IMR-90 (cell line): ENCODE measurements around the gene NLRP10. TPM values are rescaled to one million over a fixed set of nuclear protein-coding genes. Genes with fewer than 3 reads are reported as not detected.

ENCODE experiments used
- ATAC-seq: fragments of 200-7000 bp; cut with Tn5 transposase; 2 replicates; pipeline ENCODE4 v1.9.1; 2020; ENCODE audit warnings: low read depth, mild to moderate bottlenecking, moderate library complexity
- BruUV-seq: library from RNA; stranded (reverse); fragments of 400-500 nt; replicated peaks from 2 replicates; lab custom pipeline; 2021; lab: Mats Ljungman, UMichigan
- CTCF ChIA-PET: fragments of 300-600 bp; formaldehyde crosslinking; extraction: SDS; loops from one replicate; lab custom pipeline; 2021; ENCODE audit warnings: antibody characterized with exemption; lab: Yijun Ruan, JAX
- POLR2A ChIA-PET: fragments of 300-600 bp; sonication (Branson Sonifier 250); formaldehyde crosslinking; loops from one replicate; lab custom pipeline; 2022; ENCODE audit warnings: antibody characterized with exemption; ENCODE audit not compliant: unreplicated experiment; lab: Charles Lee
- DNase-seq: peaks from one replicate; pipeline ENCODE4 v3.0.0; 2013
- H2AFZ ChIP-seq: replicated peaks from 2 replicates; pipeline ENCODE3; 2013; ENCODE audit warnings: low read length, mild to moderate bottlenecking; ENCODE audit not compliant: poor library complexity
- H2AK5ac ChIP-seq: 2 replicates; pipeline ENCODE4 v1.6.1; 2013; ENCODE audit warnings: low read depth, low read length, inconsistent platforms
- H2AK9ac ChIP-seq: replicated peaks from 2 replicates; pipeline ENCODE3; 2013; ENCODE audit warnings: mild to moderate bottlenecking, low read depth, low read length, moderate library complexity; ENCODE audit not compliant: poor library complexity
- H2BK120ac ChIP-seq: 2 replicates; pipeline ENCODE4 v1.6.1; 2013; ENCODE audit warnings: low read depth, low read length, inconsistent platforms
- H2BK15ac ChIP-seq: 3 replicates; pipeline ENCODE4 v1.6.1; 2013; ENCODE audit warnings: low read depth, low read length, inconsistent platforms
- H2BK20ac ChIP-seq: 2 replicates; pipeline ENCODE4 v1.6.1; 2013; ENCODE audit warnings: low read depth, mild to moderate bottlenecking, inconsistent platforms, low read length, moderate library complexity
- H2BK5ac ChIP-seq: 2 replicates; pipeline ENCODE4 v1.6.1; 2013; ENCODE audit warnings: mild to moderate bottlenecking, low read depth, low read length, inconsistent platforms; ENCODE audit not compliant: poor library complexity, severe bottlenecking
- H3K14ac ChIP-seq: replicated peaks from 2 replicates; pipeline ENCODE4 v1.6.1; 2013; ENCODE audit warnings: low read depth, low read length, inconsistent platforms
- H3K18ac ChIP-seq: 2 replicates; pipeline ENCODE4 v1.6.1; 2013; ENCODE audit warnings: low read depth, low read length, control low read depth
- H3K23ac ChIP-seq: 2 replicates; pipeline ENCODE4 v1.6.1; 2013; ENCODE audit warnings: low read depth, low read length, inconsistent platforms
- H3K27ac ChIP-seq: 2 replicates; pipeline ENCODE4 v1.5.1; 2013; ENCODE audit warnings: mild to moderate bottlenecking, control low read depth, low read length; ENCODE audit not compliant: insufficient read depth
- H3K27me3 ChIP-seq: 2 replicates; pipeline ENCODE4 v1.6.1; 2013; ENCODE audit warnings: low read length; ENCODE audit not compliant: control insufficient read depth, insufficient read depth
- H3K36me3 ChIP-seq: 2 replicates; pipeline ENCODE4 v1.6.1; 2013; ENCODE audit warnings: low read length, mixed read lengths; ENCODE audit not compliant: control insufficient read depth, insufficient read depth
- H3K4ac ChIP-seq: 2 replicates; pipeline ENCODE4 v1.6.1; 2013; ENCODE audit warnings: low read depth, low read length, inconsistent platforms
- H3K4me1 ChIP-seq: 2 replicates; pipeline ENCODE4 v1.6.1; 2013; ENCODE audit warnings: low read length, mixed read lengths; ENCODE audit not compliant: control insufficient read depth, insufficient read depth
- H3K4me2 ChIP-seq: 2 replicates; pipeline ENCODE4 v1.6.1; 2013; ENCODE audit warnings: low read depth, mild to moderate bottlenecking, control low read depth, low read length, moderate library complexity
- H3K4me3 ChIP-seq: 2 replicates; pipeline ENCODE4 v1.5.1; 2013; ENCODE audit warnings: low read depth, mild to moderate bottlenecking, control low read depth, low read length, moderate library complexity; ENCODE audit not compliant: insufficient read depth
- H3K56ac ChIP-seq: 2 replicates; pipeline ENCODE4 v1.6.1; 2013; ENCODE audit warnings: low read length, inconsistent platforms; ENCODE audit not compliant: insufficient read depth; ENCODE audit errors: extremely low read depth
- H3K79me1 ChIP-seq, 2 experiments: 2 replicates each; pipeline ENCODE4 v1.6.1; 2013; ENCODE audit warnings: low read length in 2 of 2, inconsistent platforms in 1 of 2, low read depth in 1 of 2
- H3K9ac ChIP-seq: 2 replicates; pipeline ENCODE4 v1.6.1; 2013; ENCODE audit warnings: low read depth, low read length, control low read depth
- H3K9me1 ChIP-seq: 2 replicates; pipeline ENCODE4 v1.6.1; 2013; ENCODE audit warnings: low read length, inconsistent platforms; ENCODE audit not compliant: insufficient read depth
- H3K9me3 ChIP-seq: 2 replicates; pipeline ENCODE4 v1.6.1; 2013; ENCODE audit warnings: low read length; ENCODE audit not compliant: control insufficient read depth, insufficient read depth
- H4K20me1 ChIP-seq: 2 replicates; pipeline ENCODE4 v1.6.1; 2013; ENCODE audit warnings: low read length, inconsistent platforms; ENCODE audit not compliant: insufficient read depth
- H4K5ac ChIP-seq: 2 replicates; pipeline ENCODE4 v1.6.1; 2013; ENCODE audit warnings: mild to moderate bottlenecking, low read depth, low read length, control low read depth
- H4K8ac ChIP-seq, 2 experiments: 2 replicates each; pipeline ENCODE4 v1.6.1; 2013; ENCODE audit warnings: low read depth in 2 of 2, low read length in 2 of 2, control low read depth in 1 of 2, inconsistent platforms in 1 of 2
- H4K91ac ChIP-seq: 2 replicates; pipeline ENCODE4 v1.6.1; 2013; ENCODE audit warnings: low read depth, low read length, inconsistent platforms; ENCODE audit not compliant: insufficient read depth
- CEBPB ChIP-seq: IDR thresholded peaks from 2 replicates; pipeline ENCODE4 v1.6.1; 2012; ENCODE audit warnings: low read depth, low read length, improper control_type of control experiment
- CHD1 ChIP-seq: IDR thresholded peaks from 2 replicates; pipeline ENCODE4 v1.6.1; 2012; ENCODE audit warnings: low read depth, low read length, improper control_type of control experiment
- FOS ChIP-seq: fragments of 150-350 bp; IDR thresholded peaks from 2 replicates; pipeline ENCODE4 v1.6.1; 2016; ENCODE audit warnings: low read depth, low read length
- RAD21 ChIP-seq: IDR thresholded peaks from 2 replicates; pipeline ENCODE4 v1.6.1; 2012; ENCODE audit warnings: low read length, improper control_type of control experiment
- SMC3 ChIP-seq: fragments of 150-350 bp; IDR thresholded peaks from 2 replicates; pipeline ENCODE4 v1.6.1; 2016; ENCODE audit warnings: low read depth, mild to moderate bottlenecking, antibody characterized with exemption, low read length, moderate library complexity
- WGBS, 2 experiments: methylation state at CpG; one replicate each; pipeline versions ENCODE4 v1.1.5 to v1.1.7; 2013; ENCODE audit warnings: missing lambda C conversion rate in 2 of 2; ENCODE audit not compliant: insufficient read length in 1 of 2; ENCODE audit errors: extremely low coverage in 2 of 2; 5-methylcytosine and 5-hydroxymethylcytosine counted together
- dilution Hi-C: fragments of 300-500 bp; cut with HindIII; formaldehyde crosslinking; loops from one replicate; pipeline ENCODE4 v1.14.3; 2018; ENCODE audit warnings: low sequenced_read_pairs; ENCODE audit not compliant: unreplicated experiment
- in situ Hi-C: fragments of 300-500 bp; cut with MboI; formaldehyde crosslinking; loops from 3 replicates; pipeline ENCODE4 v1.14.3; 2019; ENCODE audit warnings: low sequenced_read_pairs, inconsistent platforms, mixed read lengths
- intact Hi-C: fragments of 100-400 bp; cut with micrococcal nuclease; formaldehyde crosslinking; loops from 2 replicates; pipeline ENCODE4 v1.10.0; 2022
- polyA plus RNA-seq, 3 experiments: library from polyadenylated mRNA; depleted of rRNA; stranded (reverse); fragments of >200 nt; gene quantifications; 2 replicates each; pipeline ENCODE4 v1.2.3, GENCODE V29; 2012; ENCODE audit warnings: low replicate concordance in 1 of 3
- total RNA-seq: library from RNA; depleted of rRNA; stranded (reverse); fragments of >200 nt; gene quantifications from 2 replicates; pipeline ENCODE4 v1.2.3, GENCODE V29; 2012
- TF ChIP-seq, protein P1 (sequence below): fragments of 150-350 bp; IDR thresholded peaks from 2 replicates; pipeline ENCODE4 v1.6.1; 2017; ENCODE audit warnings: mild to moderate bottlenecking, antibody characterized with exemption, low read length, low read depth

NLRP10 gene
- total and polyA plus RNA-seq, 2 of the 4 experiments (the other 2 are of a cell fraction), result 6.5 to 36.7 TPM

DNA sequence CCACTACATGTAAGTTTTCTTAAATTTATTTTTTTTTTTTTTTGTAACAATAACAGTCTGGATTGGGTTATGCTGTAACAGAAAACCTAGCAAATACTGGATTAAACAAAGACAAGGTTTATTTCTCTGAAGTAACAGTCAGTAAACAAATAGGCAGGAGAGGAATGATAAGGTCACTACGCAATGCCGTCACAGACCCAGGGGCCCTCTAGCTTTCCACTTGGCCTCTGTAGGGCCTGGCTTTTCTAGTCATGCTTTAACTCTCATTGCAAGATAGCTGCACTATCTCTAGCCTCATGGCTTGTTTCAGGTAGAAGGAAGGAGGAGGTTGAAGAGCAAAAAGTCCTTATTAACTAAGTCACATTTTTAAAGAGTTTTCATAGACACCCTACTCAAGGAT, 40.7 kb downstream of the NLRP10 start:
- no peak overlapping the region for H3K27ac ChIP-seq
- H2AK9ac ChIP-seq, result no peak overlapping the region
- peak overlapping the region; percentile 78 for H2AFZ ChIP-seq
- peak overlapping the region; percentile 93; the same call in 1 of the 2 replicates for H4K5ac ChIP-seq
- peak overlapping the region; percentile 74; the same call in 1 of the 2 replicates for H2BK120ac ChIP-seq
- in situ Hi-C loops, result no loop called here
- intact Hi-C loops, result no loop called here
- H2BK5ac ChIP-seq, result peak overlapping the region; percentile 74
- H4K8ac ChIP-seq, result peak overlapping the region in 1 of 2 experiments; percentile 16; a peak in 1 of 4 replicates
- H3K9me1 ChIP-seq, result no peaks in the 10 kb centered on the region
- 0 out of 2 replicates have a peak overlapping the region, but pooled peaks have one; percentile 17 for H4K91ac ChIP-seq
- no peaks in the 10 kb centered on the region for H3K27me3 ChIP-seq
- no peak overlapping the region for H3K4ac ChIP-seq
- no peak overlapping the region for H3K4me3 ChIP-seq
- H3K4me1 ChIP-seq, result no peaks in the 10 kb centered on the region; the same call in 1 of the 2 replicates
- no TSS peak for BruUV-seq
- H3K9ac ChIP-seq, result no peak overlapping the region
- no peaks in the 10 kb centered on the region for H3K36me3 ChIP-seq
- H3K79me1 ChIP-seq, result no peaks in the 10 kb centered on the region
- no peaks in the 10 kb centered on the region for H4K20me1 ChIP-seq
- WGBS, 2 experiments, result no CpG with 5 or more reads among the region's 2 CpGs
- no peak overlapping the region for H3K56ac ChIP-seq
- DNase-seq, result peak; percentile 70
- H3K18ac ChIP-seq, result peak overlapping the region; percentile 28; the same call in 1 of the 2 replicates
- H2BK20ac ChIP-seq, result peak overlapping the region; percentile 27; the same call in 1 of the 2 replicates
- ChIA-PET CTCF (interaction anchor here (0.7 to 1.1 kb wide), 4 partner anchors 20 to 104 kb away, joined by 3 read pairs; partner anchors contain the start of gene EIF3F), POLR2A (no interaction called here)
- H2BK15ac ChIP-seq, result no peak overlapping the region
- ATAC-seq, result peak; percentile 79
- H3K23ac ChIP-seq, result no peak overlapping the region
- H2AK5ac ChIP-seq, result no peak overlapping the region
- TF ChIP-seq CHD1, result no peak
- TF ChIP-seq CEBPB, result no peak
- no peak for TF ChIP-seq FOS
- no peak for TF ChIP-seq RAD21
- TF ChIP-seq SMC3, result no peak
- TF ChIP-seq, protein P1, sequence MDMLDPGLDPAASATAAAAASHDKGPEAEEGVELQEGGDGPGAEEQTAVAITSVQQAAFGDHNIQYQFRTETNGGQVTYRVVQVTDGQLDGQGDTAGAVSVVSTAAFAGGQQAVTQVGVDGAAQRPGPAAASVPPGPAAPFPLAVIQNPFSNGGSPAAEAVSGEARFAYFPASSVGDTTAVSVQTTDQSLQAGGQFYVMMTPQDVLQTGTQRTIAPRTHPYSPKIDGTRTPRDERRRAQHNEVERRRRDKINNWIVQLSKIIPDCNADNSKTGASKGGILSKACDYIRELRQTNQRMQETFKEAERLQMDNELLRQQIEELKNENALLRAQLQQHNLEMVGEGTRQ, result no peak
- 0 out of 2 replicates have a peak overlapping the region, but pooled peaks have one; percentile 5 for H3K14ac ChIP-seq
- dilution Hi-C loops, result no loop called here
- no peaks in the 10 kb centered on the region for H3K9me3 ChIP-seq
- H3K4me2 ChIP-seq, result peak overlapping the region; percentile 50; the same call in 1 of the 2 replicates
